Activated B cell treated with CpG ODN at 0.5 μM for 24 hours (primary cell): Measurements from ENCODE around the gene HEPACAM. TPM values are rescaled to one million over a fixed set of nuclear protein-coding genes. Genes with fewer than 3 reads are reported as not detected.

ENCODE experiments used
- ATAC-seq: fragments of 200-7000 bp; cut with Tn5 transposase; one replicate; pipeline ENCODE4 v1.10.0; 2021; ENCODE audit warnings: low read depth, mild to moderate bottlenecking, moderate library complexity
- CTCF ChIA-PET: fragments of 350-600 bp; sonication (Branson Sonifier 250); formaldehyde crosslinking; loops from one replicate; lab custom pipeline; 2021; ENCODE audit warnings: antibody characterized with exemption; lab: Charles Lee
- POLR2A ChIA-PET: fragments of 350-600 bp; sonication (Branson Sonifier 250); formaldehyde crosslinking; loops from one replicate; lab custom pipeline; 2021; ENCODE audit warnings: antibody characterized with exemption; lab: Charles Lee
- DNase-seq: peaks from one replicate; pipeline ENCODE4 v3.0.0; 2022
- H3K27ac Mint-ChIP-seq: one replicate; pipeline ENCODE4 v1.8.0; 2020; ENCODE audit warnings: mixed read lengths
- H3K27me3 Mint-ChIP-seq: one replicate; pipeline ENCODE4 v1.8.0; 2021; ENCODE audit warnings: mixed read lengths
- H3K36me3 Mint-ChIP-seq: one replicate; pipeline ENCODE4 v1.8.0; 2021; ENCODE audit warnings: low read depth, mixed read lengths
- H3K4me1 Mint-ChIP-seq: one replicate; pipeline ENCODE4 v1.8.0; 2021; ENCODE audit warnings: mixed read lengths
- H3K4me3 Mint-ChIP-seq: one replicate; pipeline ENCODE4 v1.8.0; 2020; ENCODE audit warnings: mild to moderate bottlenecking, mixed read lengths
- H3K9me3 Mint-ChIP-seq: one replicate; pipeline ENCODE4 v1.8.0; 2020; ENCODE audit warnings: mixed read lengths
- intact Hi-C: fragments of 100-400 bp; cut with micrococcal nuclease; formaldehyde crosslinking; loops from one replicate; pipeline ENCODE4 v1.15.1; 2024
- total RNA-seq: library from RNA; stranded (reverse); gene quantifications from 2 replicates; pipeline ENCODE4 v1.2.3, GENCODE V29; 2022
- TF ChIP-seq, protein P1 (sequence below): fragments of 200-600 bp; IDR thresholded peaks from one replicate; pipeline ENCODE4 v1.8.0; 2022; ENCODE audit warnings: antibody characterized with exemption, mild to moderate bottlenecking

HEPACAM gene
- total RNA-seq, 1 donor from 2014 or later = not detected

DNA sequence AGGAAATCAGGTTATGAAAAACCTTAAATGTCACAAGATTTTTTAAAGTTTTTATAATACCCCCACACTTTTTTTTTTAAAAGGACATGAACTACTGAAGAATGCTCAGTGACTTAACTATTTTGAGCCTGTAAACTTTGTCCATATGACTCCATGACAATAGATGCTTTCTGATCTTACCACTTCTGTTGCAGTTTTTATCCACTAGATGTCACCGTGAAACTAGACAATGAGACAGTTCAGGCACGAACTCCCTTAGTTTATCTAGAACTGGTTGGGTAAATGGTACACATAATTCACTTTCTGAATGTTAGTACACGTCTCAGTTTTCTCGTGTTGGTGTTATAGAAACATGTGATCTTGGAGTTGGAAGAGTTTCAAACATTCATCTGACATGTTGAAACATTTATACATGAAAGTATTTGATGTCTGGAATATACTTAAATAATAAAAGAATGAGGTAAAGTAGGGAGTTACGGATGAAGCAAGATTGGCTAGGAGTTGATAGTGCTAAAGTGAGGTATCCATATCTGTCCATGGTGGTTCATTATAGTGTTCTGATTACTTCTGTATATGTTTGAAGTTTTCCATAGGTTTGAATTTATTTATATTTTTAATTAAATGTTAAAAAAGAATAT, 26.2 kb upstream of the HEPACAM start:
- H3K4me1 Mint-ChIP-seq = no peaks in the 10 kb centered on the region
- no peaks in the 10 kb centered on the region for H3K36me3 Mint-ChIP-seq
- no peaks in the 10 kb centered on the region for H3K9me3 Mint-ChIP-seq
- intact Hi-C loops = loop anchor here (1.0 kb wide), 7 partner anchors 127 to 912 kb away; no protein-coding TSS in a partner anchor
- H3K27me3 Mint-ChIP-seq = no peaks in the 10 kb centered on the region
- DNase-seq (no peak), ATAC-seq (peak; percentile 82)
- no peak overlapping the region for H3K27ac Mint-ChIP-seq
- TF ChIP-seq, protein P1, sequence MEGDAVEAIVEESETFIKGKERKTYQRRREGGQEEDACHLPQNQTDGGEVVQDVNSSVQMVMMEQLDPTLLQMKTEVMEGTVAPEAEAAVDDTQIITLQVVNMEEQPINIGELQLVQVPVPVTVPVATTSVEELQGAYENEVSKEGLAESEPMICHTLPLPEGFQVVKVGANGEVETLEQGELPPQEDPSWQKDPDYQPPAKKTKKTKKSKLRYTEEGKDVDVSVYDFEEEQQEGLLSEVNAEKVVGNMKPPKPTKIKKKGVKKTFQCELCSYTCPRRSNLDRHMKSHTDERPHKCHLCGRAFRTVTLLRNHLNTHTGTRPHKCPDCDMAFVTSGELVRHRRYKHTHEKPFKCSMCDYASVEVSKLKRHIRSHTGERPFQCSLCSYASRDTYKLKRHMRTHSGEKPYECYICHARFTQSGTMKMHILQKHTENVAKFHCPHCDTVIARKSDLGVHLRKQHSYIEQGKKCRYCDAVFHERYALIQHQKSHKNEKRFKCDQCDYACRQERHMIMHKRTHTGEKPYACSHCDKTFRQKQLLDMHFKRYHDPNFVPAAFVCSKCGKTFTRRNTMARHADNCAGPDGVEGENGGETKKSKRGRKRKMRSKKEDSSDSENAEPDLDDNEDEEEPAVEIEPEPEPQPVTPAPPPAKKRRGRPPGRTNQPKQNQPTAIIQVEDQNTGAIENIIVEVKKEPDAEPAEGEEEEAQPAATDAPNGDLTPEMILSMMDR = no peak
- H3K4me3 Mint-ChIP-seq = no peak overlapping the region
- POLR2A ChIA-PET = no interaction called here
- CTCF ChIA-PET = interaction anchor here (1.5 to 5.6 kb wide), 2 partner anchors 162 to 180 kb away, joined by 6 to 56 read pairs; no protein-coding TSS in a partner anchor

DNA sequence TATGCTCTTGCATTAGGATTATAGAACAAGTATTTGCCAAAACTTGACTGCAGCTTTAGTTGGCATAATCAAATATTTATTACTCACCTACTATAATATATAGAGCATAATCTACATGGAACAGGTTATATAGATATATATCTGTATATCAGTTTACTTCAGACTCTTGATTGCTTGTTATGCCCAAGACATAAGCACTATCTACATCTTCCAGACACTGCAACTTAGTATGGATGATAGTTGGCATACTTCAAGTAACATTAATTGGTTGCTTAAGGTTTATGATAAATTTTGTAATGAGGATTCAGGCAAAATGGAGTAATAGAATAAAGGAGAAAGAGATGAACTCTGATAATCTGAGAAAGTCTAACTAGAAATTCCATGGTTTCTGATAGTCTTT, 19.2 kb upstream of the HEPACAM start:
- no peak for DNase-seq
- Mint-ChIP-seq H3K27ac (no peak overlapping the region), H3K36me3 (no peaks in the 10 kb centered on the region), H3K9me3 (no peaks in the 10 kb centered on the region), H3K4me1 (no peaks in the 10 kb centered on the region), H3K4me3 (no peak overlapping the region), H3K27me3 (no peaks in the 10 kb centered on the region)
- ATAC-seq = no peak
- ChIA-PET CTCF (interaction anchor here (1.5 kb wide), 1 partner anchor 169 kb away, joined by 3 read pairs; no protein-coding TSS in a partner anchor), POLR2A (interaction anchor here (2.8 kb wide), 1 partner anchor 108 kb away, joined by 14 read pairs; the partner anchor contains the start of gene SLC37A2)
- TF ChIP-seq, protein P1 = no peak
- intact Hi-C loops = loop anchor here (2.0 to 10.0 kb wide), 2 partner anchors 108 to 1330 kb away; partner anchors contain the start of genes SLC37A2 and TIRAP

DNA sequence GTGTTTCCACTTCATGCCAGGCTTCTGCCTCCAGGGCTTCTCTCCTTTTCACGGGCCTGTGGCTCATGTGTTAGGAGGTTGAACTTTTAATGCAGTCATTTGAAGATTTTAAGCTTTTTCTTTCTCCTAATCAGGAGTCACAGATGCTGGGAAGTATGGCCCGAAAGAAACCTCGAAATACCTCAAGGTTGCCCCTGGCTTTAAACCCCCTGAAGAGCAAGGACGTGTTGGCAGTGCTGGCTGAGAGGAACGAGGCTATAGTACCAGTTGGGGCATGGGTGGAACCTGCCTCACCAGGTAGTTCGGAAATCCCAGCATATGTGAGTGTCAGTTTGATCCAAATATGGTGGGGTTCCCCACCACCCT, 18.7 kb upstream of the HEPACAM start:
- CTCF ChIA-PET = interaction anchor here (1.5 to 1.9 kb wide), 3 partner anchors 169 to 188 kb away, joined by 3 to 9 read pairs (median 8); no protein-coding TSS in a partner anchor
- POLR2A ChIA-PET = interaction anchor here (1.2 to 2.8 kb wide), 4 partner anchors 109 to 933 kb away, joined by 3 to 14 read pairs (median 10); partner anchors contain the start of genes HYLS1, SLC37A2 and STT3A
- intact Hi-C loops = loop anchor here (1.0 to 10.0 kb wide), 11 partner anchors 108 to 1330 kb away; partner anchors contain the start of genes CDON, ESAM, FAM118B and HYLS1
- H3K4me3 Mint-ChIP-seq = no peak overlapping the region
- no peaks in the 10 kb centered on the region for H3K4me1 Mint-ChIP-seq
- ATAC-seq (no peak), DNase-seq (no peak)
- H3K27me3 Mint-ChIP-seq = no peaks in the 10 kb centered on the region
- no peaks in the 10 kb centered on the region for H3K36me3 Mint-ChIP-seq
- no peaks in the 10 kb centered on the region for H3K9me3 Mint-ChIP-seq
- H3K27ac Mint-ChIP-seq = no peak overlapping the region
- TF ChIP-seq, protein P1 = no peak

DNA sequence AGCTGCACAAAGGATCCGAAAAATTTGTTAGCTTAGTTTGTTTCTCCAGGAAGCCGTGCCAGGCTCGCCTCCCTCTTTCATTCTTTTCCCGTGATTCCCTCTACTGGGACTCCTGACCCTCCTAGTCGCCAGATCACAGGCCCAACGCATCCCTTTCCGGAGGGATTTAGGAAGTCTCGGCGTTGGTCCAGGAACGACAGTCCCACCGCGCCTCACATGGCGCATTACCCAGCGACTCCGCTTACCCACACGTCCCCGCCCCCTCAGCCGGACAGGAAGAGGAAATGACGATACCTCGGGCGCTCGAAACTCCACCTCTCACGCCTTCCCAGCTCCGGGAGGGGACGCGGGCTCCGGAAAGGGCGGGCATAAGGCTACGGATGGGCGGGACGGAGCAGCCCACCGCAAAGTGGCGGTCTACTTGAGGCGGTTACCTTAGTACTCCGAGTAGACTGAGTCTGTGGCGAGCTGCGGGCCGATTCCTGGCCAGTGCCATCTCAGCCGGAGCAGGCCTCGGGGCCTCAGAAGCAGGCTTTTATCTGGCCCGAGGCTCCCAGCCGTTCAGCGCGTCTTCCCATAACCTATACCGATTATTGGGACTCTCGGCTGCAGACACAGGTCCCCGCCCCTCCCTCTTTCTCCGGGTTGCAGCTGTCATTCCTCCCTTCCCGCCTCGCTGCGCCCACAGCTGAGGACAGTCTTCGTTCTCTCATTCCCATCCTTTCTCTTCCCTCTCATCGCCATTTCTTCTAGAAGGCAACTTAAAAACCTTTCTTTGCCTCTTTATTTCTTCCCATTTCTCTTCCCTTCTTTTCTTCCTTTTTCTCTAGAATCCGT, 18.1 kb upstream of the HEPACAM start, which contains the start of gene CCDC15:
Gene CCDC15 (plus strand): TSS at position 450 of the 837 bp plus-strand sequence. CDS start 531 bp downstream, outside the sequence.
- no peaks in the 10 kb centered on the region for H3K4me1 Mint-ChIP-seq
- POLR2A ChIA-PET = interaction anchor here (0.6 to 2.8 kb wide), 18 partner anchors 9 to 949 kb away, joined by 3 to 21 read pairs (median 4); partner anchors contain the start of genes HYLS1, MSANTD2, PUS3 and SLC37A2
- ATAC-seq = peak; percentile 100
- no peaks in the 10 kb centered on the region for H3K36me3 Mint-ChIP-seq
- CTCF ChIA-PET = interaction anchor here (0.8 to 1.9 kb wide), 4 partner anchors 10 to 188 kb away, joined by 3 to 9 read pairs (median 6); no protein-coding TSS in a partner anchor
- H3K4me3 Mint-ChIP-seq = no peak within 1 kb of the TSS
- TF ChIP-seq, protein P1 = no peak
- intact Hi-C loops = loop anchor here (1.0 to 10.0 kb wide), 14 partner anchors 78 to 1331 kb away; partner anchors contain the start of genes CDON, ESAM, FAM118B and HYLS1
- peaks cover 3% of the 10 kb centered on the region for H3K9me3 Mint-ChIP-seq
- H3K27ac Mint-ChIP-seq = no peak within 1 kb of the TSS
- DNase-seq = peak; percentile 88
- H3K27me3 Mint-ChIP-seq = peaks cover 4% of the 10 kb centered on the region
